Aorta (tissue), 5 donors: ENCODE measurements around the gene PLD6. TPM values are rescaled to one million over a fixed set of nuclear protein-coding genes. Genes with fewer than 3 reads are reported as not detected.
A peak's percentile ranks its signal among the peaks of the same experiment; 100 is the strongest.

Experiments used
- ATAC-seq: fragments of 200-7000 bp; cut with Tn5 transposase; one replicate; pipeline ENCODE4 v1.9.1; 2022; ENCODE audit warnings: moderate library complexity; ENCODE audit not compliant: low FRiP score
- DNase-seq, 2 donors: peaks; one replicate each; pipeline ENCODE4 v3.0.0-alpha.2; 2020
- H3K27ac ChIP-seq, 2 donors: one replicate each; pipeline ENCODE4 v1.5.1; 2013; ENCODE audit warnings: low read length in 2 of 2, mild to moderate bottlenecking in 2 of 2, moderate library complexity in 2 of 2, control low read depth in 1 of 2, inconsistent platforms in 1 of 2, low read depth in 1 of 2
- H3K27me3 ChIP-seq, 2 donors: one replicate each; pipeline ENCODE4 v1.6.1; 2013; ENCODE audit warnings: control low read depth in 1 of 2, low read length in 1 of 2, mild to moderate bottlenecking in 1 of 2, moderate library complexity in 1 of 2; ENCODE audit not compliant: insufficient read depth in 2 of 2, control insufficient read depth in 1 of 2
- H3K36me3 ChIP-seq, 2 donors: one replicate each; pipeline ENCODE4 v1.6.1; 2013; ENCODE audit warnings: control low read depth in 1 of 2, low read length in 1 of 2, mild to moderate bottlenecking in 1 of 2; ENCODE audit not compliant: insufficient read depth in 2 of 2, control insufficient read depth in 1 of 2
- H3K4me1 ChIP-seq, 2 donors: one replicate each; pipeline ENCODE4 v1.6.1; 2013; ENCODE audit warnings: low read length in 2 of 2, control low read depth in 1 of 2, mild to moderate bottlenecking in 1 of 2, moderate library complexity in 1 of 2; ENCODE audit not compliant: insufficient read depth in 2 of 2, control insufficient read depth in 1 of 2
- H3K4me3 ChIP-seq, 2 donors: one replicate each; pipeline ENCODE4 v1.5.1; 2013; ENCODE audit warnings: low read length in 2 of 2, control low read depth in 1 of 2, mild to moderate bottlenecking in 1 of 2
- H3K9me3 ChIP-seq: one replicate; pipeline ENCODE4 v1.6.1; 2013; ENCODE audit warnings: mild to moderate bottlenecking, low read length; ENCODE audit not compliant: control insufficient read depth
- WGBS, 2 donors: extraction: QIAGEN DNeasy Blood & Tissue Kit; methylation state at CpG; one replicate each; pipeline ENCODE4 v1.1.7; 2013; 5-methylcytosine and 5-hydroxymethylcytosine counted together
- intact Hi-C, 2 donors: fragments of 100-400 bp; cut with DNase I; formaldehyde crosslinking; loops; one replicate each; pipeline versions ENCODE4 v1.14.2 to v1.15.0; 2022
- polyA plus RNA-seq, 2 donors: library from polyadenylated mRNA; stranded (reverse); fragments of 200-250 nt; gene quantifications; one replicate each; pipeline ENCODE4 v1.2.3, GENCODE V29; 2013
- total RNA-seq, 2 donors: library from RNA; stranded (reverse); fragmentation: NEBNext Ultra II Directional; extraction: Animal tissue kit (Norgen Biotek cat#: 25700); gene quantifications; one replicate each; pipeline ENCODE4 v1.2.1, GENCODE V29; 2021
- donor health status: healthy with polysubstance abuse.
- donor health status: Bipolar disorder and iron deficiency.
- donor health status: DM: no; HTN: no; CAD: no.
- donor health status: DM: no; HTN: no; CAD: no.
- donor health status: DM: yes; HTN: yes; CAD: no.

PLD6 gene
- total and polyA plus RNA-seq, 4 donors: 0.13 to 2.1 (median 1.5) TPM

GRCh38 chr17:17206913-17207335, 791 bp upstream of the PLD6 start:
- Histone ChIP-seq H3K4me3 (no peak overlapping the region), H3K27ac (peak overlapping the region in 1 of 2 donors; percentile 49), H3K27me3 (no peaks in the 10 kb centered on the region), H3K36me3 (no peaks in the 10 kb centered on the region), H3K4me1 (no peaks in the 10 kb centered on the region), H3K9me3 (no peaks in the 10 kb centered on the region)
- ATAC-seq: peak; percentile 42
- DNase-seq: no peak
- WGBS, 2 donors: 28 to 31% methylated on average over 16 of the region's 16 CpGs
- intact Hi-C loops: loop anchor here in 1 of 2 donors (10.0 kb wide), 1 partner anchor 202 kb away; no protein-coding TSS in a partner anchor

- ATAC-seq: peak; percentile 40
- intact Hi-C loops: loop anchor here in 1 of 2 donors (2.0 to 10.0 kb wide), 2 partner anchors 15 to 201 kb away; no protein-coding TSS in a partner anchor
- no peaks in the 10 kb centered on the region for H3K9me3 ChIP-seq
- H3K4me3 ChIP-seq: peak overlapping the region in 1 of 2 donors; percentile 18
- H3K27me3 ChIP-seq: no peaks in the 10 kb centered on the region
- no peaks in the 10 kb centered on the region for H3K36me3 ChIP-seq
- WGBS, 2 donors: 11 to 12% methylated on average over 56 to 70 of the region's 70 CpGs
- H3K4me1 ChIP-seq: no peaks in the 10 kb centered on the region
- peak overlapping the region; percentile 24 to 53 for H3K27ac ChIP-seq
- peak; percentile 74 to 87 for DNase-seq
These were observed 587 bp downstream of the PLD6 start for GRCh38 chr17:17205368-17206123.

- H3K9me3 ChIP-seq: no peaks in the 10 kb centered on the region
- no peaks in the 10 kb centered on the region for H3K36me3 ChIP-seq
- no peaks in the 10 kb centered on the region for H3K27me3 ChIP-seq
- no peak overlapping the region for H3K4me3 ChIP-seq
- DNase-seq (no peak), ATAC-seq (no peak)
- intact Hi-C loops: loop anchor here in 1 of 2 donors (2.0 to 10.0 kb wide), 2 partner anchors 14 to 200 kb away; no protein-coding TSS in a partner anchor
- peak overlapping the region; percentile 23 to 38 for H3K27ac ChIP-seq
- no peaks in the 10 kb centered on the region for H3K4me1 ChIP-seq
- 48 to 51% methylated on average over 14 of the region's 14 CpGs for WGBS, 2 donors
These were observed 1.4 kb downstream of the PLD6 start for GRCh38 chr17:17204635-17205231.

- ATAC-seq: peak; percentile 56
- H3K4me1 ChIP-seq: no peaks in the 10 kb centered on the region
- H3K27ac ChIP-seq: peak overlapping the region in 1 of 2 donors; percentile 91
- peak; percentile 74 to 89 for DNase-seq
- H3K9me3 ChIP-seq: no peaks in the 10 kb centered on the region
- no peak overlapping the region for H3K4me3 ChIP-seq
- H3K36me3 ChIP-seq: no peaks in the 10 kb centered on the region
- no peaks in the 10 kb centered on the region for H3K27me3 ChIP-seq
- 9 to 10% methylated on average over 15 of the region's 15 CpGs for WGBS, 2 donors
- intact Hi-C loops: loop anchor here in 1 of 2 donors (2.0 to 10.0 kb wide), 2 partner anchors 13 to 199 kb away; no protein-coding TSS in a partner anchor
These were observed 2.0 kb downstream of the PLD6 start for GRCh38 chr17:17204041-17204591.

- intact Hi-C loops: loop anchor here in 1 of 2 donors (10.0 kb wide), 1 partner anchor 198 kb away; no protein-coding TSS in a partner anchor
These were observed 2.9 kb downstream of the PLD6 start for GRCh38 chr17:17203173-17203730.

GRCh38 chr17:17201907-17202306, 4.2 kb downstream of the PLD6 start:
- H3K27me3 ChIP-seq: no peaks in the 10 kb centered on the region
- DNase-seq (no peak), ATAC-seq (no peak)
- no peak overlapping the region for H3K4me3 ChIP-seq
- H3K4me1 ChIP-seq: no peaks in the 10 kb centered on the region
- intact Hi-C loops: loop anchor here in 1 of 2 donors (10.0 kb wide), 1 partner anchor 197 kb away; no protein-coding TSS in a partner anchor
- no peaks in the 10 kb centered on the region for H3K9me3 ChIP-seq
- no peak overlapping the region for H3K27ac ChIP-seq
- H3K36me3 ChIP-seq: no peaks in the 10 kb centered on the region
- 92 to 94% methylated on average over 8 of the region's 8 CpGs for WGBS, 2 donors

More at GRCh38 chr17:17203173-17203730, 2.9 kb downstream of the PLD6 start:
- H3K9me3 ChIP-seq: no peaks in the 10 kb centered on the region
- DNase-seq (no peak), ATAC-seq (no peak)
- H3K27ac ChIP-seq: peak overlapping the region; percentile 23 to 91
- WGBS, 2 donors: 43 to 45% methylated on average over 15 of the region's 15 CpGs
- no peaks in the 10 kb centered on the region for H3K36me3 ChIP-seq
- H3K4me3 ChIP-seq: no peak overlapping the region
- no peaks in the 10 kb centered on the region for H3K4me1 ChIP-seq
- H3K27me3 ChIP-seq: no peaks in the 10 kb centered on the region

- Histone ChIP-seq H3K27me3 (no peaks in the 10 kb centered on the region), H3K4me3 (no peak overlapping the region), H3K36me3 (no peaks in the 10 kb centered on the region), H3K27ac (no peak overlapping the region), H3K9me3 (no peaks in the 10 kb centered on the region), H3K4me1 (no peaks in the 10 kb centered on the region)
- ATAC-seq (no peak), DNase-seq (no peak)
- 86 to 89% methylated on average over 10 of the region's 10 CpGs for WGBS, 2 donors
- intact Hi-C loops: loop anchor here in 1 of 2 donors (10.0 kb wide), 1 partner anchor 196 kb away; no protein-coding TSS in a partner anchor
These were observed 4.9 kb downstream of the PLD6 start for GRCh38 chr17:17201271-17201670.

GRCh38 chr17:17200831-17201230, 5.3 kb downstream of the PLD6 start:
- 75 to 82% methylated on average over 5 of the region's 5 CpGs for WGBS, 2 donors
- no peaks in the 10 kb centered on the region for H3K4me1 ChIP-seq
- no peaks in the 10 kb centered on the region for H3K9me3 ChIP-seq
- intact Hi-C loops: loop anchor here in 1 of 2 donors (10.0 kb wide), 1 partner anchor 196 kb away; no protein-coding TSS in a partner anchor
- no peak overlapping the region for H3K27ac ChIP-seq
- ATAC-seq (no peak), DNase-seq (no peak)
- no peaks in the 10 kb centered on the region for H3K36me3 ChIP-seq
- no peak overlapping the region for H3K4me3 ChIP-seq
- H3K27me3 ChIP-seq: no peaks in the 10 kb centered on the region
